DOHH2 (cell line): Measurements from ENCODE around the gene ZSCAN16.

ENCODE experiments used
- CTCF ChIP-seq: fragments of 200-600 bp; sonication (generic); IDR thresholded peaks from one replicate; pipeline ENCODE4 v1.5.1; 2014; ENCODE audit warnings: antibody characterized with exemption, mild to moderate bottlenecking, low read depth, low read length; ENCODE audit not compliant: poor library complexity, severe bottlenecking
- EZH2phosphoT487 ChIP-seq: fragments of 200-600 bp; sonication (generic); IDR thresholded peaks from 2 replicates; pipeline ENCODE4 v1.6.1; 2017; ENCODE audit warnings: borderline replicate concordance, mild to moderate bottlenecking, antibody characterized with exemption, low read length, moderate library complexity, mixed read lengths

DNA sequence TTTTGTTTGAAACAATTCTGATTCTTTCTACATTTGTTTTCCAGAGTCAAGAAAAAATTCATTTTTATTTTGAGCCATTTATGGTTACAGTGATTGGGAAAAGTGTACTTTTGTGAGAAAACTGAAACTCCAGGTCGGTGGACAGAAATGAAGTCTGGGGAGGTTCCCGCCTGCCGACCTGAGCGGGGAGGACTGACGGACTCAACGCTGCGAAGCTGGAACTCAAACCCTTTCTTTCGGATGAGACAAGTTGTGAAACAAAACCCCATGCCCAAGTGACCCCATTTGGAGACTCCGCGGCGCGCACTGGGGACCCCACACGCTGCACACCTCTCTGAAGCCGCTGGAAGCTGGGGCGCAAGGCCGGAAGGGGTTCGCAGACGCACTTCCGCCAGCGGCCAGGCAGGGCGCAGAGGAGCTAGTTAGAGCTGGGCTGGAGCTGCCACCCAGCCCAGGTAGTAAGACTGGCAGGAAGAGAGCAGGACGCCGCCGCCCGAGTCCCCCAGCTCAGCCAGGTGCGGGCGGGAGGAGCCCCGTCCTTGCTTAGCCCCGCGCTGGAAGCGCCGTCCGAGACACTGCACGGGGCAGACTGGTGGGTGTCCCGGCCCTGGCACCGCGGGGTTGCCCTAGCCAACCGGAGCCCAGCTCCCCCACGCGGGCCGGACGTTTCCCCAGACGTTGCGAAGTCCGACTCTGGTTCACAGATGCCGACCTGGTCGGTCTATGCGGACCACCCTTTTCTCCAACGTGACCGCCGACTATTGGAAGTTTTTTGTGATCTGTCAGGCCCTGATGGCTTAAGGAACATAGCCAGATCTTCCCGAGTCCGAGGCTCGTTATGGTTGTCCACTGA, 19.8 kb upstream of the ZSCAN16 start:
- TF ChIP-seq CTCF = peak; percentile 64
- no peak for TF ChIP-seq EZH2phosphoT487
